ENCODE measurements around the gene ALDH3B1. TPM values are rescaled to one million over a fixed set of nuclear protein-coding genes. Genes with fewer than 3 reads are reported as not detected.

ALDH3B1 gene
- total and polyA plus RNA-seq, 9 of the 15 experiments (the other 6 are each of a cell fraction or from before 2014, with no cell fraction given), result 0.01 to 0.35 (median 0.07) TPM; not detected in 2

DNA sequence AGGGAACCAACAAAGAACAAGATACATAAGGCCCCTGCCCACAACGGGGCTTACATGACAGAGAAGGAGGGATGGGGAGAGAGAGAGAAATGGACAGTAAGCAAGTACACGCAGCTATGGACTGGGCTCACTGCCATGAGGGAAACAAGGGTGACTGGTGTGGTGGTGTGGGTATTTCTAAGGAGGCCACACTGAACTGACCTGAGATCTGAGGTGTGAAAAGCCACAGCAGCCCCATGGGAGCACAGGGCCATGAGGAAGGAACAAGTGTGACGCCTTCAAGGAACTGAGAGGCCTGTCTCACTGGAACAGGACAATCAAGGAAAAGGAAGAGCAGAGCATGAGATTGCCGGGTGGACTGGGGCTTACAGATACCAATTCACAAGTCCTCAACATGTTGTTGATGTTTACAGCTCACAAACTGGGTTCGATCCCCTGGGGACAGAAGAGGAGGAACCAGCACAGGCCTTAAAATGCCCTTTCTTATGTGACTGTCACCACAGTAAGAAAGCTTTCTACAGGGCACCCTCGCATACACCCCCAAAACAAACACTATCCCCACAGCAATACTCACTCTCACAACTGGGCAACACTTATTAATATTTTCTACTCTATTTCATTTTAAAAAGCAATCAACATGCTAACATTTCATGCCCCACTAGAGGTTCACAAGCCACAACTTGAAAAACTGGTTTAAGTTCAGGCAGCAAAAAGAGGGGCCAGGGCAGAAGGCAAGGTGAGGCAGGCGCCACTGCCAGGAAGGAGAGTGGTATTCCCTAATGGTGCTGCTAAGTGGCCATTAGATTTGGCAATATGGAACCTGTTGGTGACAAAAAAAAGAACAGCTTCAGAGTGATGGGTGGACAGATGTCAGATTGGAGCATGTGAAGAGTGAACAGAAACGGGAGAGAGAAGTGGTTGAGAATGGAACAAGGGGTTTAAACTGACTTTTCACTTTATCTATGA lies 67.8 kb downstream of the ALDH3B1 start (continued):
- TF ChIP-seq ZNF253 (CRISPR knock-in tag; conservative IDR thresholded peaks at IDR 0.05), result no peak
- TF ChIP-seq HSF4 (CRISPR knock-in tag; IDR thresholded peaks at IDR 0.05; ENCODE audit: borderline replicate concordance), result no peak
- no peak for TF ChIP-seq TGIF2 (CRISPR knock-in tag; IDR thresholded peaks at IDR 0.05)
- TF ChIP-seq, protein P1, sequence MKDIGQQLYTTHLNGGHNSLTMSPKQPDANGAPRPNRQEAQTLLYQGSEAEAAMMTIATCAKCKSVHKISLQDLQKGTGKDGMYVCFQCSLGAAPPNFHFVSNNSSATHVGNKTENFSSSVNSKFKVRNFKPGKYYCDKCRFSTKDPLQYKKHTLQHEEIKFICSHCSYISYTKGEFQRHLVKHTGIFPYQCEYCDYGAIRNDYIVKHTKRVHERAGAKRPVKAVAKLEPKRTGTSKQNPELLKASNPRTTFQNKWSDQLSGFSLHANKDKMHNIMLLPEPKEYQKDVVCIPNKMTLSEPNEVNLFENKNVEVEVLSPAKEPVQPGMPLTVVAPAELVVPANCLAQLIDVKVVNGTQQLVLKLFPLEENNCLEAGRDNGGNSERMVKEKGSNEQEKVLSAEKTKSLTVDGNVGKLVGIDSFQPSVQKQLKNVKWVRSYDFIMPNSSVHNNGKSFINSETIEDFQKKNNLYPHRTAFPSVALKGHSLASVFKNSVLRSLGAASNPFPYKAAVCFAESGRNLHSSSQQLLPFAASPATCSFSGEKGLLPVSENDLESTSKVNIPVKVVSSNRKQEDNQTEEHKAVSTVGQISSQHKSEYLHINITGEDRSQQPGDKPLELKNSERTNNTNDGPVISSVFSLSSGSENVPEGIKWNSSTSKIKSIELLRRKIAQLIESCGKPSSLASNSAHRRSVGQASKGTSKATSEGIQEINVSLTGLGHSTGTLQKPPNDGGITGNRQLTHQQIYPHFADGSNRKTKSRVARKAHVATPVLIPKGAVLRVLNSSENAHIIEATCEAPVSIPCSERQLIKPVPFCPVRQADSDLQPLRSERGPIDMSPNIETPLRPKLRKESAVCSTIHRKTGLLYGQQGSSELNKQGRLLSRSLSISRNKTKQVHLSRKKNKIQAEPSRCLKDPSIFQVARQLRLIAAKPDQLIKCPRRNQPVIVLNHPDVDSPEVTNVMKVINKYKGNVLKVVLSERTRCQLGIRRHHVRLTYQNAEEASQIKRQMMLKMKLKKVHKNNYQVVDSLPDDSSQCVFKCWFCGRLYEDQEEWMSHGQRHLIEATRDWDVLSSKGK (CRISPR knock-in tag; IDR thresholded peaks at IDR 0.05), result no peak

Small RNA genes within 50 kb of the gene (microRNA-seq; reads per million reads assigned to microRNA genes)
- not detected for gene MIR4691 (ENCODE audit: borderline microRNAs expressed)
- gene MIR6753 (ENCODE audit: borderline microRNAs expressed), result not detected
- gene MIR7113 (ENCODE audit: borderline microRNAs expressed), result 0.55 reads per million

Small RNA genes within 50 kb of the gene (small RNA-seq; reads per million reads assigned to genes)
- gene MIR6753, result 0.33 reads per million

Other genes with a start within 250 kb of the ALDH3B1 start
- gene UNC93B1, start 6.2 kb upstream of the ALDH3B1 start, total RNA-seq (2014; rRNA removed), result 10.1 and 12.2 TPM in 2 replicates
- gene UNC93B1, start 6.2 kb upstream of the ALDH3B1 start, total RNA-seq (2014; rRNA removed; fragmentation: Illumina TruSeq; extraction: Trizol), result 3.7 and 4.3 TPM in 2 replicates
- 2.3 and 3.3 TPM in 2 replicates for gene UNC93B1, start 6.2 kb upstream of the ALDH3B1 start, total RNA-seq (2015; rRNA removed; fragmentation: Illumina TruSeq; extraction: Trizol)
- gene UNC93B1, start 6.2 kb upstream of the ALDH3B1 start, total RNA-seq (2021), result 13.6 and 14.1 TPM in 2 replicates
- 8.6 and 10.0 TPM in 2 replicates for gene UNC93B1, start 6.2 kb upstream of the ALDH3B1 start, polyA plus RNA-seq (2011; rRNA removed)
- gene UNC93B1, start 6.2 kb upstream of the ALDH3B1 start, polyA plus RNA-seq (2014; fragmentation: Illumina TruSeq; extraction: Trizol), result 5.1 and 6.5 TPM in 2 replicates
- under 1 TPM; 0.10 to 0.17 TPM for gene UNC93B1, start 6.2 kb upstream of the ALDH3B1 start, polyA plus RNA-seq (2014; fragmentation: Nextera tagmentation; extraction: Ambion mirVana)
- 7.3 and 11.6 TPM in 2 replicates for gene UNC93B1, start 6.2 kb upstream of the ALDH3B1 start, polyA plus RNA-seq (2014; rRNA removed)
- 351 and 419 TPM in 2 replicates for gene NDUFS8, start 20.4 kb downstream of the ALDH3B1 start, total RNA-seq (2014; rRNA removed)
- 60.0 and 91.3 TPM in 2 replicates for gene NDUFS8, start 20.4 kb downstream of the ALDH3B1 start, total RNA-seq (2014; rRNA removed; fragmentation: Illumina TruSeq; extraction: Trizol)
- gene NDUFS8, start 20.4 kb downstream of the ALDH3B1 start, total RNA-seq (2015; rRNA removed; fragmentation: Illumina TruSeq; extraction: Trizol), result 146 and 150 TPM in 2 replicates
- 271 and 294 TPM in 2 replicates for gene NDUFS8, start 20.4 kb downstream of the ALDH3B1 start, total RNA-seq (2021)
- 67.2 and 68.7 TPM in 2 replicates for gene NDUFS8, start 20.4 kb downstream of the ALDH3B1 start, polyA plus RNA-seq (2011; rRNA removed)
- 101 and 156 TPM in 2 replicates for gene NDUFS8, start 20.4 kb downstream of the ALDH3B1 start, polyA plus RNA-seq (2014; fragmentation: Illumina TruSeq; extraction: Trizol)
- 10 to 100 TPM; 36.5 to 65.1 TPM for gene NDUFS8, start 20.4 kb downstream of the ALDH3B1 start, polyA plus RNA-seq (2014; fragmentation: Nextera tagmentation; extraction: Ambion mirVana)
- 241 and 257 TPM in 2 replicates for gene NDUFS8, start 20.4 kb downstream of the ALDH3B1 start, polyA plus RNA-seq (2014; rRNA removed)
- 78.0 and 82.8 TPM in 2 replicates for gene TCIRG1, start 28.7 kb downstream of the ALDH3B1 start, total RNA-seq (2014; rRNA removed)
- 2.5 and 5.5 TPM in 2 replicates for gene TCIRG1, start 28.7 kb downstream of the ALDH3B1 start, total RNA-seq (2014; rRNA removed; fragmentation: Illumina TruSeq; extraction: Trizol)
- 24.4 and 28.7 TPM in 2 replicates for gene TCIRG1, start 28.7 kb downstream of the ALDH3B1 start, total RNA-seq (2015; rRNA removed; fragmentation: Illumina TruSeq; extraction: Trizol)
- 96.4 and 108 TPM in 2 replicates for gene TCIRG1, start 28.7 kb downstream of the ALDH3B1 start, total RNA-seq (2021)
- gene TCIRG1, start 28.7 kb downstream of the ALDH3B1 start, polyA plus RNA-seq (2011; rRNA removed), result 31.1 and 72.7 TPM in 2 replicates
- 13.1 and 33.3 TPM in 2 replicates for gene TCIRG1, start 28.7 kb downstream of the ALDH3B1 start, polyA plus RNA-seq (2014; fragmentation: Illumina TruSeq; extraction: Trizol)
- 1 to 10 TPM in 1 of 2 experiments, under 1 TPM in 1; 0.49 to 1.9 TPM for gene TCIRG1, start 28.7 kb downstream of the ALDH3B1 start, polyA plus RNA-seq (2014; fragmentation: Nextera tagmentation; extraction: Ambion mirVana)
- 113 and 143 TPM in 2 replicates for gene TCIRG1, start 28.7 kb downstream of the ALDH3B1 start, polyA plus RNA-seq (2014; rRNA removed)
- gene CHKA, start 111.1 kb downstream of the ALDH3B1 start, total RNA-seq (2014; rRNA removed), result 30.2 and 41.1 TPM in 2 replicates
- gene CHKA, start 111.1 kb downstream of the ALDH3B1 start, total RNA-seq (2014; rRNA removed; fragmentation: Illumina TruSeq; extraction: Trizol), result 26.5 and 34.3 TPM in 2 replicates
- 34.2 and 37.0 TPM in 2 replicates for gene CHKA, start 111.1 kb downstream of the ALDH3B1 start, total RNA-seq (2015; rRNA removed; fragmentation: Illumina TruSeq; extraction: Trizol)
- gene CHKA, start 111.1 kb downstream of the ALDH3B1 start, total RNA-seq (2021), result 36.5 and 41.4 TPM in 2 replicates
- gene CHKA, start 111.1 kb downstream of the ALDH3B1 start, polyA plus RNA-seq (2011; rRNA removed), result 21.1 and 24.3 TPM in 2 replicates
- gene CHKA, start 111.1 kb downstream of the ALDH3B1 start, polyA plus RNA-seq (2014; fragmentation: Illumina TruSeq; extraction: Trizol), result 22.6 and 30.2 TPM in 2 replicates
- 1 to 10 TPM; 3.6 to 6.7 TPM for gene CHKA, start 111.1 kb downstream of the ALDH3B1 start, polyA plus RNA-seq (2014; fragmentation: Nextera tagmentation; extraction: Ambion mirVana)
- 34.7 and 34.8 TPM in 2 replicates for gene CHKA, start 111.1 kb downstream of the ALDH3B1 start, polyA plus RNA-seq (2014; rRNA removed)
- gene KMT5B, start 203.0 kb downstream of the ALDH3B1 start, total RNA-seq (2014; rRNA removed), result 15.5 and 20.8 TPM in 2 replicates
- gene KMT5B, start 203.0 kb downstream of the ALDH3B1 start, total RNA-seq (2014; rRNA removed; fragmentation: Illumina TruSeq; extraction: Trizol), result 24.6 and 29.4 TPM in 2 replicates
- 21.3 and 22.0 TPM in 2 replicates for gene KMT5B, start 203.0 kb downstream of the ALDH3B1 start, total RNA-seq (2015; rRNA removed; fragmentation: Illumina TruSeq; extraction: Trizol)
- gene KMT5B, start 203.0 kb downstream of the ALDH3B1 start, total RNA-seq (2021), result 22.7 and 24.7 TPM in 2 replicates
- gene KMT5B, start 203.0 kb downstream of the ALDH3B1 start, polyA plus RNA-seq (2011; rRNA removed), result 18.9 and 20.9 TPM in 2 replicates
- gene KMT5B, start 203.0 kb downstream of the ALDH3B1 start, polyA plus RNA-seq (2014; fragmentation: Illumina TruSeq; extraction: Trizol), result 27.3 and 29.2 TPM in 2 replicates
- 1 to 10 TPM; 7.3 to 7.4 TPM for gene KMT5B, start 203.0 kb downstream of the ALDH3B1 start, polyA plus RNA-seq (2014; fragmentation: Nextera tagmentation; extraction: Ambion mirVana)
- 16.3 and 20.4 TPM in 2 replicates for gene KMT5B, start 203.0 kb downstream of the ALDH3B1 start, polyA plus RNA-seq (2014; rRNA removed)

All from K562 (cell line).